Raji (cell line): ENCODE data around the gene STK32A.

Experiments used
- POLR2A ChIP-seq: IDR thresholded peaks from 2 replicates; pipeline ENCODE4 v1.6.1; 2011; ENCODE audit warnings: low read depth, low read length, control low read depth; ENCODE audit not compliant: insufficient read depth

STK32A gene

DNA sequence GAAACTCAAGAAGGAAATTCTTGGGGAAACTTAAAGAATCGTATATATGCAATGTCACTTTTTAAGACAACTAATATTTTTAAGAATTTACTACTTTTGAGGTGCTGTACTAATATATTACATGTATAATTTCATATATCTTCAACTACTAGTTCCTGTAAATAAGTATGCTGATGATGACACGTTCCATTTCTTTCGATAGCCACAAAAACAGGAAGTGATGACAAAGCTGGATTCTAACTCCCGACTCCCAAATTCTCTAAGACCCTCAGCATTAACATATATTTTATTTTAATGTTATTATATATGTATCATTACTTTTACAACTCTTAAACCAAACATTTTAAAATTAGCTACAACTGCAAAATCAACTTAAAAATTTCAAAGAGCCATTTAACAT lies 74.8 kb downstream of the STK32A start:
- TF ChIP-seq POLR2A = no peak

DNA sequence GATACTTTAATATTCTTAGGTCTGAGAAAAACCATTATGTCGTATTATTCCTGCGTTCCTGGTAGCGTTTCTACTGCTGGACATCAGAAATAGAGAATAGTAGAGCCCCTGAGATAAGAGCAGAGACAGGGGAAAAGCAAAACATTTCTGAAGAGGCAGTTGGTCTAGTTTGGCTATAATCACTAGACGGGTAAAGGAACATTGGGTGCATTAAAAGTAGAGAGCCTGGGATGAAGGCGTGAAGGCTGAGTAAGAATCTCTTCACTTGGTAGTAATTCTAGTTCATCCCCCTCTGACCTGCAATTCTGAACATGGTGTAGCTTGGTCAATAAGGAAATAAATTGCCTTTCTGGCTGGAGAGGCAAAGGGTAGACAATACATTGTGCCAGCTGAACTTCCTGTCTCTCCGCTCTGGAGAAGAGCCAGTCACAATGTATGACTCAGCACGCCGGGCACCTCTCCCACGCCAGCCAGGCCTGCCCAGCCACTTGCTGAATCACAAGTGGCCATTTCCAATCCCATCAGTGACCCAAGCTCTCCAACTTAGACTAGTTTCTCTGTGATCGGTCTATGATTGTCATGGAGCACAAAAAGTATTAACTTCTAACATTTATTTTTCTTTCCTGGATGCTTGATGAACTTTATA lies 75.4 kb downstream of the STK32A start:
- no peak for TF ChIP-seq POLR2A

DNA sequence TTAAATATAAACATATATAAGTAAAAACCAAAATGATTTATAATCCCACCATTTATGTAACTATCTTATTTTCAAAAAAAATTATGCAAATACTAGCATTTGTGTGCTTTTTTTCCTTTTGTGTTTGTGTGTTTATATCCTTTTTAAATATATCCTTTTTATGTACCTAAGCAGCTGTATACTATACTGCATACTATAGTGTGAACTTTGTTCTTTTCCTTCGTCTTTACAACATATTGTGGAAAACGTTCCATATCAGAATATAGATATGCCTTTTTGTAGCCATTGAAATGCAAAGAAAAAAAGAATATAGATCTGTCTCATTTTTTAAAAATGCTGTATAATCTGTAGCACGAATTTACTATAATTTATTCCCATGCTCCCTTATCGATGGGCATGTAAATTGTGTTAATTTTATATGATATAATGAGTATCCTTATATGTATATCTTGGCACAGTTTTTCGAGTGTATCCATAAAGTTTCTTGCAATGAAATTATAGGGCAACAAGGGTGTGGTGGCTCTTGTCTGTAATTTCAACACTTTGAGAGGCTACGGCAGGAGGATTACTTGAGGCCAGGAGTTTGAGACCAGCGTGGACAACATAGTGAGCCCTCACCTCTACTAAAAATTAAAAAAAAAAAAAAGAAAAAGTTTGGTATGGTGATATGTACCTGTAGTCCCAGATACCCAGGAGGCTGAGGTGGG lies 83.3 kb downstream of the STK32A start:
- TF ChIP-seq POLR2A = no peak

DNA sequence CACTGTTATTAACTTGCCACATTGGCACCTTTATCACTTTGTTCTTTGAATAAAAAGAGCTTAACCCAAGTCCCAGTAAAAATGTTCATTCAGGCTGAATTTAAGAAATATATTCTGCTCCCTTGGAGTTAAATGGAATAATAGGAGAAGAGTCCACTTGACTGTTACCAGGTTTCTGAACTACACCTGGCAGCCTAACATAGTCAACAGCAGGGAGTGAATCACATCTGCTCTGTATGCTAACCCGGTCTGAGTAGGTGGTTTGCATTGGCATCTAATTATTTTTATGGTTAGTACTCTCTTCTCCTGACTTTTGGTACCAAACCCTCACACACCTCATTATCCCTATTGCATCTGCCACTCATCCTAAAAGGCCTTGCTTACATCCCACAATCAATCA lies 86.7 kb downstream of the STK32A start:
- no peak for TF ChIP-seq POLR2A

DNA sequence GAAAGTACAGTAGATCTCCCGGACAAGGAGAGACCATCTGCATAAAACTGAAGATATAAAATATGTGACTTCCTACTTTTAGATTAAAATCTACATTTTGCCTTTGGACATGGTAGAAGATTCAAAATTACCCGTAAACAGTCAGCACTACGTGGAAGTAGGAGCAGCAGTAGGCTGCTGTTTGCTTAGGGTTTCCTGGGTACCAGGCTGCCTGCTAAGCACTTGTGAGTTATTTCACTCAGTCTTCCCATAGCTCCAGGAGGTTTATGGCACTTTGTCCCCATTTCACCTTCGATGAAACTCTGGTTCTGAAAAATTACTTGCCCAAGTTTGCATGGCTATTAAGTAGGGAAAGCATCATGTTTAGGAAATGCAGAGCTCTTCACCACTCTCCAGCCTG lies 92.6 kb downstream of the STK32A start:
- no peak for TF ChIP-seq POLR2A

DNA sequence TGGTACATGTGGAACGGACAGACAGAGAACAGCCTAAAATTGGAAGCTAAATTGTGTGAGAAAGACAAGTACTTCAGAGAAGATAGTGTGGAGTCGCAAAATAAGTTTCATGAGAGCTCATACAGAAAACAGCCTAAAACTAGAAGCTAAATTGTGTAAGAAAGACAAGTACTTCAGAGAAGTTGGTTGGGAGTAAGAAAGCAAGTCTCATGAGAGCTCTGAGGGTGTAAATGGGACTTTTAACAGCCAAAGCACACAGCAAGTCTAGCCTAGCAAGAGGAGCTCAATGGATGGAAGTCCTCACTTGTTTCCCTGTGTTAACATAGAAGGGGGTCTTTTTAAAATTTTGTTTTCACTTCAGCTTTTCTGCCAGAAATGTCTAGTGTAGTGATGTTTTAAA lies 93.1 kb downstream of the STK32A start:
- TF ChIP-seq POLR2A = no peak

DNA sequence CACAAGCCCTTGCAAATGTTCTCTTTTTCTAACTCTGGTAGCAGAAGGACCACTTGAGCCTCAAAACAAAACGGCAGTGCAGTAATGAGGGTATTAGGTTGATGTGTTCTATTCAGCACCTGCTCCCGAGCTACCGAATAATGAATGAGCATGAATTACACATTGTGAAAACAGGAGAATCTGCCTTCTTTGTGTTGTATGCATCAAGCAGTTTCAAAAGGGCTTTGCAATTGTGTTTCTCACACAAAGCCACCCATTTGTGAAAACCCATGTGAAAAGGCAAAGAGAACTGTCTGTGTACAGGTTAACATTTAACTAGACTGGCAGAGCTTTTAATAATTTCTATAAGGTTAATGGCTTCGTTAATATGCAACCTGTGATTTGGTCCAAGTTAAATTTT lies 97.8 kb downstream of the STK32A start:
- no peak for TF ChIP-seq POLR2A

DNA sequence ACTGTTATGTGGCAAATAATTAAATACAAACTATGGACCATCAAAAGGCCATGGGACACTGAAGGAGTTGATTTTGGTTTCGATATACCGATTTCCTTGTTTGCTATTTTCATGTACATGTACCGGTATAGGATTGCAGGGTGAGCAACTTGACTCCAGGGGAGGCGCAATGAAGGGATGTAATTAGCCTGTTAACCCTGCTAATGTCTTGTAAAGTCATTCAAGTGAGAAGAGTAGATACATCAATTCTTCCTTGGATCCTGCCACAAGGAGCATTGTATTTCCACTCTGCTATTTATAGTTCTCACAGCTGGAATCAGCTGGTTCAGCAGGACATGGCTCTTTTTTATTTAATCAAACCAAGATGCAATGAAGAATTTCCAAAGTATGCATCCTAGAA lies 102.0 kb downstream of the STK32A start:
- TF ChIP-seq POLR2A = no peak

DNA sequence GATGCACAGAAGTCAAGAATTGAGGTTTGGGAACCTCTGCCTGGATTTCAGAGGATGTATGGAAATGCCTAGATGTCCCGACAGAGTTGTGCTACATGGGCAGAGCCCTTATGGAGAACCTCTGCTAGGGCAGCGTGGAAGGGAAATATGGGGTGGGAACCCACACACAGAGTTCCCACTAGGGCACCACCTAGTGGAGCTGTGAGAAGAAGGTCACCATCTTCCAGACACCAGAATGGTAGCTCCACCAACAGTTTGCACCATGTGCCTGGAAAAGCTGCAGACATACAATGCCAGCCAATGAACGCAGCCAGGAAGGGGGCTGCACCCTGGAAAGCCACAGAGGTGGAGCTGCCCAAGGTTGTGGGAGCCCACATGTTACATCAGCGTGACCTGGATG lies 104.5 kb downstream of the STK32A start:
- TF ChIP-seq POLR2A = no peak

DNA sequence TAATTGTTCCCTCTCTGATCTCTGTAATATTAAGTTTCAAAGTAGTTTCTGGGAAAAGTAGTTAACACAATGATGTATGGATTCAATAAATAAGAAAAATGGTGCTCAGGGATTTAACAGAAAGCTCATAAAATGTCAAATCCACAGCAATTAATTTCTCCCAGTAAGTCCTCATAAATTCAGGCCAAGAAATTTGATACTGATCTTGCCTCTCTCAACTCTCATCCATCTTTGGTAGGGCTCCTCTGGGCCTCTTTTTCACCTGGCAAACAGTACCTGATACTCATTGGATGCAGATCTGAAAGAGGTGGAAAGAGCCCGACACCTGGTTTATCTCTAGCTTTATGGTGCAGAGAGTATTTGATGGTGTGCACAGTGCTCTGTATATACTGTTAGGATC lies 106.1 kb downstream of the STK32A start:
- TF ChIP-seq POLR2A = no peak

DNA sequence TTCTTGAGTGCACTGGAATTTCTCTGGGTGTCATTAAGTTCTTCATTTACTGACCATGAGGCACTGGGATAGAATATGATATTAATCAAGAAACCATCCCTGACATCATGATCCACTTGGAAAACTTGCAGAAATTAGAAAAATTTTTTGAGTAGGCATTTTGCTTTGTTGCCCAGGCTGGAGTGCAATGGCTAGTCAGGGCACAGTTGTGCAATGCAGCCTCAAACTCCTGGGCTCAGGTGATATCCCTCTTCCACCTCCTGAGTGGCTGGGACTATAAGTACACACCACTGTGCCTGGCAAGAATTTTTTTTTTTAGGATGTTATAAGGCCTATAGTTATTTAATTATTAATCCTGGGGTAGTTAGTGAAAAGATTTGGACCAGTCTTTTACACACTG lies 106.5 kb downstream of the STK32A start:
- no peak for TF ChIP-seq POLR2A

DNA sequence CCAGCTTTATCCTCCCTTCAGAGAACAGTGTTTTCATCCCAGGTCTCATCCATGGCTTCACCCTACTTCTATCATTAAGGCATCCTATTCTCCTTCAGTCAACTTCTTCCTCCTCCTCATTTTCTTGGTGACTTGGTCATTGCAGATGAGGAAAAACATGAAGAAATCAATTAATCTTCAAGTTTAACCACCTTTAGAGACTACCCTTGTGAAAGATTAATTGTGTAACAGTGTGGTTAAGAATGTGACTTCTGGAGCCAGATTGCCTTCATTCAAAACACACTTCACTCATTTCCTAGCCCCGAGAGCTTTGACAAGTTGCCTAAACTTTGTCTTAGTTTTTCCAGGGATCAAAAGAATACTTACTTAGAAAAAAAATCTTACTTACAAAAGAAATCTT lies 110.0 kb downstream of the STK32A start:
- TF ChIP-seq POLR2A = no peak

DNA sequence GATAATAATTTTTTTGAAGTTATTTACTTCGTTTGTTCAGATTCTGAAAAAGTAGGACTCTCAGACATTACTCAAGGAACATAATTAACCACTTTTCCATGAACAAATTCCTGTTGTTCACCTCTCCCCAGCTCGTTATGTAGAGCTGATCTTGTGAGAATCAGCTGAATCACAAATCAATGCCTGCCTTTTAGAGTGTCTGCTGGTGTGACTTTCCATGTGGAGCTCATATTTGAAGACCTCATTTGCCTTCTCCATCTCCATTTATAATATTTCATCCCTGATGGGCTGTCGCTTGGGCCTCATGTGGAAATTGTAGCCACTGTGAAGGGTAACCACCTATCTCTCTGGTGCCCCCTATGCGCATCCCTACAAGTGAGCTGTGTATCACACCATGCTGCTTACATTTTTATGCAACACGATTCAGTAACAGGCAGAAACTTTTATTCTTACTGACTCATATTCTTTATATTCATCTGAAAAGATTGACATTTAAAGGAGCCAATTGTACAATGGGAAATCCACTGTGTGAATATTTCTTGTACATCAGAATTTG lies 111.3 kb downstream of the STK32A start:
- no peak for TF ChIP-seq POLR2A

DNA sequence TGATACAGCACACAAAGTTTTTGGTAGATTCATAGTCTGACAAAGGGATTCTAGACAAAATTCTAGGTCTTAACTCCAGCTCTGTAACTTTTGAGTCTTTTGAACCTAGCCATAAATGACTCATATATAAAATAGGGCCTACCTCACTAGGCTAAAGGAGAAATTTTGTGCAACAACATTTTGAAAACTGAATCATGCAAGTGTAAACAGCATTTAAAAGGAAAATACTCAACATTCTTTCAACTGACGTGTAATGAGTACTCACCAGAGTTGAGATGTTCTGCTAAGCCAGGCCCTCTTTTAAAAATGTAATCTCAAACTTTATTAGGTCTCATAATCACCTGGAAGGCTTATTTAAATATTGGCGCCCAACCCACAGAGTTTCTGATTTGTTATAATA lies 113.2 kb downstream of the STK32A start:
- TF ChIP-seq POLR2A = no peak

DNA sequence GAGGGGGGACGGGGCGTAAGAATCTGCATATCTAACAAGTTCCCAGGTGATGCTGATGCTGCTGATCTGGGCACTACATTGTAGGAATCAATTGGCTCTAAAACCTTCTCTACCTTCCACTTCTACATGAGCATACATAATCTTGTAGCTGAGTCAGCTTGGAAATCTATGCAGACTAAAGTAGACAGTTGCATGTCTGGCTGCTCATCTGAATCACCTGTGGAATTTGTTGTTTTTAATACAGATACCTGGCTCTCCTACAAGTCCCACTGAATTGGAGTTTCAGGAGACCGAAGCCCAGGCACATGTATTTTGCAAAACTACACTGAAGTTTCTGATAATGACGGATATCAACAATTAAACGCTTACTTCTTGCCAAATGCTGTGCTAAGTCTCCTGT lies 113.6 kb downstream of the STK32A start:
- no peak for TF ChIP-seq POLR2A

DNA sequence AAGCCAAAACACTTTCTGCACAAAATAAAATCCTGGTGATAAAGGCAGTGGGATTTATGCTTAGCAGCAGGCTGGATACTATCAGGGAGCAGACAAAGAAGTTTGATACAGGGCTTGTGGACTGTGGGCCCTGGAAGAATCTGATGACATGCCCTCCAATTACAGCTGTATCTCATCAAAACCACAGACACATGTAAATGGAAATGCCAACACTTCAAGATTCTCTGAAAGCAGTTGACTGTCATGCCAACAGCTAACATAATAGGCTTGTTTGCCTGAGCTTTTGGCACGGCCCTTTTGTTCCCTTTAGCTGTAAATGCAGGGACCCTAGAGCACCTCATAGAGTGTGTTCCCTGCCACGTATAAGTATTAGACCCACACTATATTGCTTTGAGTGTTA lies 114.4 kb downstream of the STK32A start:
- TF ChIP-seq POLR2A = no peak

DNA sequence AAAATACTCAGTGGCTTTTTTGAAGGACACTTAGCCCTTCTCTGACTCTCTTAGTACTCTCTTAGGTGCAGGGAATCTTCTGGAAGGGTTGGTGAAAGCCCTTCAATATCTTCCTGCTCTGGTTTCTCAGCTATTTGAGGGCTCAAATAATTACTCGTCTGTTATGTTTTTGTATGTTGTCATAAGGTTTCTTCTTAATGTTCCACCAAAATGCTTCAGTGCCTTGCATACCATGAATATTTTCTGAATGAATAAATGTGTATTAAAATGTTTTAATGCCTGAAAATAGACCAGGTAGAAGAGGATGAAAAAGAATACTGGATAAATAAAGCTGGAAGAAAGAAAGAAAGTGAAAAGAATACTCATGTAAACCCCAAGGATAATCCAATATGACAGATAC lies 124.3 kb downstream of the STK32A start:
- no peak for TF ChIP-seq POLR2A
